Measurements from ENCODE around the gene TBC1D13. TPM values are rescaled to one million over a fixed set of nuclear protein-coding genes. Genes with fewer than 3 reads are reported as not detected.
A peak's percentile ranks its signal among the peaks of the same experiment; 100 is the strongest.

The TBC1D13 gene
- total and polyA plus RNA-seq, 9 of the 15 experiments (the other 6 are each of a cell fraction or from before 2014, with no cell fraction given) = 2.3 to 28.7 (median 11.4) TPM

GRCh38 chr9:128742401-128742800, 44.7 kb upstream of the TBC1D13 start:
- no peaks in the 10 kb centered on the region for H3K36me3 ChIP-seq (ENCODE audit: control insufficient read depth, insufficient read depth, low read length)
- no peaks in the 10 kb centered on the region for H4K20me1 ChIP-seq (replicated peaks; ENCODE audit: control insufficient read depth, insufficient read depth, low read length)
- in situ Hi-C loops (cut with MboI) (no loop called here), intact Hi-C loops (cut with micrococcal nuclease) (no loop called here)
- ChIA-PET CTCF (ENCODE audit: low intra/inter-chr PET ratio) (no interaction called here), POLR2A (interaction anchor here (0.6 kb wide), 1 partner anchor 109 kb away, joined by 3 read pairs; no protein-coding TSS in a partner anchor)
- H3K79me2 ChIP-seq (ENCODE audit: control insufficient read depth, insufficient read depth, low read length) = no peaks in the 10 kb centered on the region
- no peak overlapping the region for H3K27ac ChIP-seq (ENCODE audit: extremely low read depth, low read depth, low read length)
- WGBS (ENCODE audit: insufficient coverage, low coverage, missing lambda C conversion rate) = 49% methylated on average over 20 of the region's 20 CpGs
- DNase-seq (ENCODE audit: extremely low read depth in 1 of 4, low spot score in 3 of 4) = no peak
- no peaks in the 10 kb centered on the region for H3K9me1 ChIP-seq (ENCODE audit: control insufficient read depth, insufficient read depth, low read length)
- no peaks in the 10 kb centered on the region for H3K9me3 ChIP-seq (replicated peaks; ENCODE audit: control insufficient read depth, insufficient read depth, low read depth, low read length)
- H3K4me2 ChIP-seq (ENCODE audit: insufficient read depth, low read length) = no peak overlapping the region
- BruUV-seq (replicated peaks) = no TSS peak
- H3K4me3 ChIP-seq = no peak overlapping the region
- H3K9ac ChIP-seq (ENCODE audit: insufficient read depth in 1 of 2, low read depth in 2 of 2, low read length in 2 of 2) = peak overlapping the region in 1 of 2 experiments; percentile 78; a peak in 2 of 4 replicates
- H2AFZ ChIP-seq (ENCODE audit: low read depth, low read length) = no peak overlapping the region
- peaks cover 0 to 12% of the 10 kb centered on the region in 2 experiments; a peak in 2 of 5 replicates for H3K4me1 ChIP-seq (replicated peaks in 1 of 2; ENCODE audit: control insufficient read depth in 2 of 2, insufficient read depth in 2 of 2, low read length in 2 of 2)
- FAIRE-seq = no peak
- ATAC-seq = no peak; the same call in 2 of the 3 replicates
- TF ChIP-seq TCF3 (CRISPR knock-in tag; IDR thresholded peaks at IDR 0.05) (no peak), ELF2 (CRISPR knock-in tag; IDR thresholded peaks at IDR 0.05) (no peak), CREB5 (CRISPR knock-in tag; IDR thresholded peaks at IDR 0.05) (no peak), CBX2 (IDR thresholded peaks at IDR 0.05; ENCODE audit: insufficient read depth, low read length, poor library complexity, severe bottlenecking) (no peak), GABPA (tag; conservative IDR thresholded peaks at IDR 0.05; ENCODE audit: low read depth) (no peak), POLR2G (IDR thresholded peaks at IDR 0.05; ENCODE audit: low read depth, low read length) (peak; percentile 67)
- no peaks in the 10 kb centered on the region for H3K27me3 ChIP-seq (ENCODE audit: control insufficient read depth in 2 of 2, insufficient read depth in 2 of 2, low read length in 2 of 2)
